Breast epithelium (tissue), 4 donors: ENCODE measurements around the gene TAS2R41. TPM values are rescaled to one million over a fixed set of nuclear protein-coding genes. Genes with fewer than 3 reads are reported as not detected.

ENCODE experiments used
- DNase-seq, 2 donors: peaks; one replicate each; pipeline ENCODE4 v3.0.0-alpha.2; 2019; ENCODE audit warnings: low spot score in 2 of 2
- H3K27ac ChIP-seq, 2 donors: fragments of 200-600 bp; sonication (generic) in 1 of 2; one replicate each; pipeline ENCODE4 v1.5.1; 2016 to 2019; ENCODE audit warnings: mild to moderate bottlenecking in 1 of 2
- H3K27me3 ChIP-seq, 2 donors: fragments of 200-600 bp; sonication (generic) in 1 of 2; one replicate each; pipeline versions ENCODE4 v1.5.1 to v1.6.0; 2017 to 2019; ENCODE audit warnings: control low read depth in 1 of 2, mild to moderate bottlenecking in 1 of 2
- H3K36me3 ChIP-seq: fragments of 200-600 bp; one replicate; pipeline ENCODE4 v1.5.1; 2019
- H3K4me1 ChIP-seq, 2 donors: fragments of 200-600 bp; sonication (generic); one replicate each; pipeline ENCODE4 v1.5.1; 2016 to 2019; ENCODE audit warnings: control low read depth in 1 of 2
- H3K4me3 ChIP-seq, 3 donors: fragments of 200-600 bp; sonication (generic); 1 replicate in 2 of 3; 2 replicates in 1 of 3; pipeline ENCODE4 v1.5.1; 2016 to 2019; ENCODE audit warnings: mild to moderate bottlenecking in 3 of 3, moderate library complexity in 2 of 3
- H3K9me3 ChIP-seq, 2 donors: fragments of 200-600 bp; sonication (generic) in 1 of 2; one replicate each; pipeline ENCODE4 v1.5.1; 2016 to 2019; ENCODE audit warnings: control low read depth in 1 of 2
- POLR2A ChIP-seq: fragments of 450-650 bp; IDR thresholded peaks from one replicate; pipeline ENCODE4 v1.6.1; 2016; ENCODE audit warnings: antibody characterized with exemption, mild to moderate bottlenecking, moderate library complexity
- POLR2AphosphoS5 ChIP-seq, 3 donors: sonication (generic); formaldehyde crosslinking; IDR thresholded peaks; one replicate each; pipeline ENCODE4 v1.6.1; 2017; ENCODE audit warnings: antibody characterized with exemption in 3 of 3
- intact Hi-C: fragments of 100-400 bp; cut with DNase I; formaldehyde crosslinking; loops from one replicate; pipeline ENCODE4 v1.15.1; 2023; ENCODE audit warnings: low total_unique reads
- total RNA-seq, 3 donors: library from RNA; depleted of rRNA; stranded (reverse); fragments of >200 nt; gene quantifications; one replicate each; pipeline ENCODE4 v1.1.0, GENCODE V29; 2016
- TF ChIP-seq, protein P1 (sequence below), 3 donors: fragments of 450-650 bp; IDR thresholded peaks; one replicate each; pipeline ENCODE4 v1.5.1; 2016 to 2017; ENCODE audit warnings: antibody characterized with exemption in 3 of 3, mild to moderate bottlenecking in 3 of 3, moderate library complexity in 3 of 3

The TAS2R41 gene
- total RNA-seq, 3 donors from 2014 or later = 0.66 to 1.3 TPM; not detected in 1

- H3K4me1 ChIP-seq = no peaks in the 10 kb centered on the region
- no peak overlapping the region for H3K27ac ChIP-seq
- TF ChIP-seq POLR2AphosphoS5 (IDR thresholded peaks at IDR 0.05) (no peak), POLR2A (no peak)
- TF ChIP-seq, protein P1, sequence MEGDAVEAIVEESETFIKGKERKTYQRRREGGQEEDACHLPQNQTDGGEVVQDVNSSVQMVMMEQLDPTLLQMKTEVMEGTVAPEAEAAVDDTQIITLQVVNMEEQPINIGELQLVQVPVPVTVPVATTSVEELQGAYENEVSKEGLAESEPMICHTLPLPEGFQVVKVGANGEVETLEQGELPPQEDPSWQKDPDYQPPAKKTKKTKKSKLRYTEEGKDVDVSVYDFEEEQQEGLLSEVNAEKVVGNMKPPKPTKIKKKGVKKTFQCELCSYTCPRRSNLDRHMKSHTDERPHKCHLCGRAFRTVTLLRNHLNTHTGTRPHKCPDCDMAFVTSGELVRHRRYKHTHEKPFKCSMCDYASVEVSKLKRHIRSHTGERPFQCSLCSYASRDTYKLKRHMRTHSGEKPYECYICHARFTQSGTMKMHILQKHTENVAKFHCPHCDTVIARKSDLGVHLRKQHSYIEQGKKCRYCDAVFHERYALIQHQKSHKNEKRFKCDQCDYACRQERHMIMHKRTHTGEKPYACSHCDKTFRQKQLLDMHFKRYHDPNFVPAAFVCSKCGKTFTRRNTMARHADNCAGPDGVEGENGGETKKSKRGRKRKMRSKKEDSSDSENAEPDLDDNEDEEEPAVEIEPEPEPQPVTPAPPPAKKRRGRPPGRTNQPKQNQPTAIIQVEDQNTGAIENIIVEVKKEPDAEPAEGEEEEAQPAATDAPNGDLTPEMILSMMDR (IDR thresholded peaks at IDR 0.05) = no peak
- H3K27me3 ChIP-seq = no peaks in the 10 kb centered on the region
- DNase-seq = no peak
- H3K36me3 ChIP-seq = no peaks in the 10 kb centered on the region
- no peaks in the 10 kb centered on the region for H3K9me3 ChIP-seq
- no peak overlapping the region for H3K4me3 ChIP-seq
- intact Hi-C loops = no loop called here
These were observed 36.8 kb downstream of the TAS2R41 start for GRCh38 chr7:143514487-143514886.

DNA sequence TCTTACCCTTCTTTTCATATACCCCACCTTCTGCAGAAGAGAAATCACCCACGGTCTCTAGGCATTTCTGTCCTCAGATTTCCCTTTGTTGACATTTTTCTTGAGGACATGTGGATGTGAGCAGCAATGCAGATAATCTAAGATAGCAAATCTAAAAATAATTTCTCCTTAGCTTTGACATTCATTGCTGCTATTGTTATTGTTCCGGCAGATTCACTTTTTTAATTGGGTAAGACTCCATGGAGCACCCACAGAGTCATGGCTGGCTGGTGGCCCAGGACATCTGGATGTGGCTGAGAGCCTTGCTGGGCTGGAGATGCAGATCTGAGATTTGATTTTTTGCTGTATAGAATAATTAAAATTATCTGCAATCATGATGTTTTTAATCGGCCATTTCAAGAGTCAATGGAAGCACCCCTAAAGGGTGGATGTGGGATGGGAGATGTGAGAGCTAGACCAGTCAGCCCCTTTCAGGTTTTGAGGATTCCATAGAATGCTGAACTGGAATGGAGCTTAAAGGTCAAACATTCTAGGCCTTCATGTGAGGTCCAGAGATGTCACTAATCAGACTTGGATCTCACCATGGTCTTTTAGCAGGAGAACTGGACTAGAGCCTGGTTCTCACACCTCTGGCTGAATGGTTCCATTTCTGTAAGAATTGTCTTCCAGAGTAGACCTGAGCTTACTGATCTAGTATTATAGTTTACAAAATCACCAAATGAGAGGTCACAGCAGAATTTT, 37.5 kb downstream of the TAS2R41 start:
- Histone ChIP-seq H3K36me3 (no peaks in the 10 kb centered on the region), H3K4me3 (no peak overlapping the region), H3K27me3 (no peaks in the 10 kb centered on the region), H3K9me3 (no peaks in the 10 kb centered on the region), H3K4me1 (no peaks in the 10 kb centered on the region), H3K27ac (no peak overlapping the region)
- DNase-seq = no peak
- TF ChIP-seq, protein P1 (IDR thresholded peaks at IDR 0.05) = no peak
- TF ChIP-seq POLR2A = no peak
- TF ChIP-seq POLR2AphosphoS5 (IDR thresholded peaks at IDR 0.05) = no peak
- intact Hi-C loops = no loop called here

DNA sequence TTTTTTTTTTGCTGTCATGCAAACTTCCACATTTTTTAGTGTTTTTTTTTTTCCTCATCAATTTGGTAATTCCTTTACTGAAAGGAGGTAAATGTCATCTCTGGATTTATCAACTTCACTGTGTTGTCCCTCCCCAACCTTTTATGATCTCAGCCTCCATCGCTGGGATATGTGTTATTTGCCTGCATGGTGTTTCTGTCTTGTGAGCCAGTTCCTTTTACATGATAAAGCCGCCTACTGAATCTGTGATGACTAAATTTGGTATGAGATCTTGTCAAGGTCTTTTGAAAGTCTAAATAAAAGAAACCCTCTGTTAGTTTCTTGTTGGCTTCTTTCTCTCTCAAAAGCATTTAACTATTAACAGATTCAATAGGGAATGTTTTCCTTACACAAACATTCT, 39.3 kb downstream of the TAS2R41 start:
- no peaks in the 10 kb centered on the region for H3K4me1 ChIP-seq
- no peaks in the 10 kb centered on the region for H3K36me3 ChIP-seq
- DNase-seq = no peak
- H3K27me3 ChIP-seq = no peaks in the 10 kb centered on the region
- TF ChIP-seq POLR2AphosphoS5 (IDR thresholded peaks at IDR 0.05) = no peak
- no peak for TF ChIP-seq POLR2A
- TF ChIP-seq, protein P1 (IDR thresholded peaks at IDR 0.05) = no peak
- no peak overlapping the region for H3K27ac ChIP-seq
- intact Hi-C loops = no loop called here
- no peaks in the 10 kb centered on the region for H3K9me3 ChIP-seq
- no peak overlapping the region for H3K4me3 ChIP-seq

DNA sequence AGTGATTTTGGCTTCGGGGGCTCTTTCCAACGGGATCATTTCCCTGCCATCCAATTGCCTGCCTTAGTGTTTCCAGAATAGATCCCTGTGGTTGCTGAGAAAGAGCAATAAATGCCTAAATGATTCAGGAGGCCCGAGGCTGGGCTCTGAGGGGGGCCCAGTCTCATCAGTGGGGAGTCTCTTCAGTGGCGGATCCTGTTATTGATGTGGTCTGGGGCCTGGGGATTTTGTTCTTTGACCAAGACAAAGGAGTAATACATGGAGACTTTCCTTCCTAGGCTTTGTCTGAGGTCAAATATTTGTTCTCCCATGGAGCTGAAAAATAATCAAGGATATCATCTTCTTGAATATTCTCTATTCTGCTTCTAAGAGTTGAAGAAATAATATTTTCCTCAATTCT, 40.8 kb downstream of the TAS2R41 start:
- H3K4me3 ChIP-seq = no peak overlapping the region
- no peaks in the 10 kb centered on the region for H3K4me1 ChIP-seq
- TF ChIP-seq, protein P1 (IDR thresholded peaks at IDR 0.05) = no peak
- no peak for TF ChIP-seq POLR2AphosphoS5 (IDR thresholded peaks at IDR 0.05)
- no peak for TF ChIP-seq POLR2A
- H3K27ac ChIP-seq = no peak overlapping the region
- H3K9me3 ChIP-seq = no peaks in the 10 kb centered on the region
- intact Hi-C loops = no loop called here
- H3K36me3 ChIP-seq = no peaks in the 10 kb centered on the region
- H3K27me3 ChIP-seq = no peaks in the 10 kb centered on the region
- DNase-seq = no peak

GRCh38 chr7:143518941-143519340, 41.3 kb downstream of the TAS2R41 start:
- TF ChIP-seq, protein P1 (IDR thresholded peaks at IDR 0.05) = no peak
- no peak for TF ChIP-seq POLR2A
- no peak for TF ChIP-seq POLR2AphosphoS5 (IDR thresholded peaks at IDR 0.05)
- intact Hi-C loops = no loop called here
- Histone ChIP-seq H3K4me3 (no peak overlapping the region), H3K9me3 (no peaks in the 10 kb centered on the region), H3K27me3 (no peaks in the 10 kb centered on the region), H3K4me1 (no peaks in the 10 kb centered on the region), H3K27ac (peak overlapping the region in 1 of 2 donors; percentile 19), H3K36me3 (no peaks in the 10 kb centered on the region)
- no peak for DNase-seq
